SK-N-SH treated with all-trans-retinoic acid at 6 μM for 48 hours (cell line): ENCODE data around the gene KIF2C.

Experiments
- BACH2 ChIP-seq: fragments of 250-450 bp; sonication (Bioruptor Pico); IDR thresholded peaks from 2 replicates; pipeline ENCODE4 v1.9.0; 2021; ENCODE audit warnings: mild to moderate bottlenecking, borderline replicate concordance
- CREB5 ChIP-seq: fragments of 250-450 bp; sonication (Bioruptor Pico); IDR thresholded peaks from 2 replicates; pipeline ENCODE4 v1.5.1; 2020; ENCODE audit warnings: low read depth, mild to moderate bottlenecking, moderate library complexity
- CSRNP3 ChIP-seq: fragments of 250-450 bp; sonication (Bioruptor Pico); IDR thresholded peaks from 2 replicates; pipeline ENCODE4 v1.5.1; 2021; ENCODE audit warnings: mild to moderate bottlenecking, moderate library complexity
- POU6F1 ChIP-seq: fragments of 250-450 bp; sonication (Bioruptor Pico); IDR thresholded peaks from 2 replicates; pipeline ENCODE4 v1.8.0; 2021; ENCODE audit warnings: low read depth, mild to moderate bottlenecking, moderate library complexity, borderline replicate concordance
- PPARA ChIP-seq: fragments of 250-450 bp; sonication (Bioruptor Pico); IDR thresholded peaks from 2 replicates; pipeline ENCODE4 v1.5.0; 2020; ENCODE audit warnings: mild to moderate bottlenecking, borderline replicate concordance
- RARB ChIP-seq: fragments of 250-450 bp; sonication (Bioruptor Pico); IDR thresholded peaks from 2 replicates; pipeline ENCODE4 v1.8.0; 2021; ENCODE audit warnings: mild to moderate bottlenecking, moderate library complexity
- ZFP30 ChIP-seq: fragments of 450-650 bp; formaldehyde crosslinking; IDR thresholded peaks from 2 replicates; pipeline ENCODE4 v1.5.0; 2022; ENCODE audit warnings: mild to moderate bottlenecking, moderate library complexity
- ZNF70 ChIP-seq: fragments of 450-650 bp; formaldehyde crosslinking; IDR thresholded peaks from 2 replicates; pipeline ENCODE4 v1.5.0; 2020; ENCODE audit warnings: mild to moderate bottlenecking, moderate library complexity

GRCh38 chr1:44808938-44809917 is 69.6 kb downstream of the KIF2C start:
- TF ChIP-seq CSRNP3 (CRISPR knock-in tag) = no peak
- TF ChIP-seq POU6F1 (CRISPR knock-in tag) = no peak
- TF ChIP-seq BACH2 (CRISPR knock-in tag) = no peak
- TF ChIP-seq RARB (CRISPR knock-in tag) = no peak
- TF ChIP-seq PPARA (CRISPR knock-in tag) = no peak
- no peak for TF ChIP-seq ZNF70 (CRISPR knock-in tag)
- no peak for TF ChIP-seq ZFP30 (CRISPR knock-in tag)
- TF ChIP-seq CREB5 (CRISPR knock-in tag) = no peak
